NT2/D1 (cell line): Measurements from ENCODE around the gene MSL1.
"Not testable (repeated sequence)": the region's sequence is repeated elsewhere in the genome, so short reads cannot be mapped to it uniquely, and the experiment has no call there.

Experiments
- DNase-seq: peaks from one replicate; pipeline ENCODE4 v3.0.0-alpha.2; 2011; ENCODE audit warnings: low read depth, low spot score
- H3K27me3 ChIP-seq: 2 replicates; pipeline ENCODE4 v1.6.0; 2011; ENCODE audit warnings: mild to moderate bottlenecking; ENCODE audit not compliant: insufficient read length, insufficient read depth
- H3K36me3 ChIP-seq: 2 replicates; pipeline ENCODE4 v1.6.1; 2011; ENCODE audit warnings: mild to moderate bottlenecking, low read length, mixed read lengths; ENCODE audit not compliant: insufficient read depth, insufficient read length
- H3K4me1 ChIP-seq: 2 replicates; pipeline ENCODE4 v1.5.1; 2011; ENCODE audit not compliant: insufficient read depth, insufficient read length
- H3K4me3 ChIP-seq: 2 replicates; pipeline ENCODE4 v1.5.1; 2011; ENCODE audit warnings: low read depth; ENCODE audit not compliant: insufficient read length
- H3K9ac ChIP-seq: 2 replicates; pipeline ENCODE4 v1.6.0; 2011; ENCODE audit warnings: low read depth; ENCODE audit not compliant: insufficient read length
- H3K9me3 ChIP-seq: 2 replicates; pipeline ENCODE4 v1.5.1; 2011; ENCODE audit warnings: mild to moderate bottlenecking, low read length; ENCODE audit not compliant: insufficient read depth
- SUZ12 ChIP-seq: IDR thresholded peaks from 2 replicates; pipeline ENCODE4 v1.6.1; 2011; ENCODE audit not compliant: insufficient read length, insufficient read depth; ENCODE audit errors: extremely low read depth
- YY1 ChIP-seq: IDR thresholded peaks from 2 replicates; pipeline ENCODE4 v1.6.1; 2011; ENCODE audit not compliant: insufficient read length, insufficient read depth
- ZNF274 ChIP-seq: IDR thresholded peaks from 2 replicates; pipeline ENCODE4 v1.6.1; 2011; ENCODE audit warnings: mild to moderate bottlenecking, low read depth, low read length

MSL1 gene

GRCh38 chr17:40124279-40125141, 2.7 kb downstream of the MSL1 start:
- TF ChIP-seq YY1 = no peak
- no peak for TF ChIP-seq ZNF274
- no peak for TF ChIP-seq SUZ12
- Histone ChIP-seq H3K36me3 (peaks cover 46% of the 10 kb centered on the region), H3K27me3 (no peaks in the 10 kb centered on the region), H3K4me3 (peak overlapping the region; percentile 60), H3K4me1 (peaks cover 3% of the 10 kb centered on the region), H3K9me3 (no peaks in the 10 kb centered on the region), H3K9ac (peak overlapping the region; percentile 77)
- DNase-seq = no peak

- no peak overlapping the region for H3K9ac ChIP-seq
- H3K9me3 ChIP-seq = no peaks in the 10 kb centered on the region
- DNase-seq = no peak
- TF ChIP-seq YY1 = no peak
- no peak for TF ChIP-seq ZNF274
- no peak for TF ChIP-seq SUZ12
- H3K36me3 ChIP-seq = peaks cover 86% of the 10 kb centered on the region
- no peaks in the 10 kb centered on the region for H3K27me3 ChIP-seq
- H3K4me3 ChIP-seq = no peak overlapping the region
- H3K4me1 ChIP-seq = no peaks in the 10 kb centered on the region
These were observed 7.7 kb downstream of the MSL1 start for GRCh38 chr17:40129498-40129897.

GRCh38 chr17:40130352-40131042, 8.7 kb downstream of the MSL1 start:
- H3K4me3 ChIP-seq = no peak overlapping the region
- TF ChIP-seq ZNF274 (no peak), SUZ12 (no peak), YY1 (no peak)
- H3K4me1 ChIP-seq = no peaks in the 10 kb centered on the region
- H3K9ac ChIP-seq = no peak overlapping the region
- peaks cover 92% of the 10 kb centered on the region for H3K36me3 ChIP-seq
- H3K27me3 ChIP-seq = no peaks in the 10 kb centered on the region
- no peak for DNase-seq
- no peaks in the 10 kb centered on the region for H3K9me3 ChIP-seq

- H3K36me3 ChIP-seq = peaks cover 84% of the 10 kb centered on the region
- H3K9me3 ChIP-seq = no peaks in the 10 kb centered on the region
- no peaks in the 10 kb centered on the region for H3K27me3 ChIP-seq
- TF ChIP-seq YY1 (no peak), SUZ12 (no peak), ZNF274 (no peak)
- H3K9ac ChIP-seq = no peak overlapping the region
- H3K4me3 ChIP-seq = no peak overlapping the region
- H3K4me1 ChIP-seq = no peaks in the 10 kb centered on the region
- DNase-seq = no peak
These were observed 12.4 kb downstream of the MSL1 start for GRCh38 chr17:40134184-40134583.

- H3K4me1 ChIP-seq = no peaks in the 10 kb centered on the region
- H3K9me3 ChIP-seq = no peaks in the 10 kb centered on the region
- peaks cover 68% of the 10 kb centered on the region for H3K36me3 ChIP-seq
- H3K9ac ChIP-seq = no peak overlapping the region
- H3K4me3 ChIP-seq = no peak overlapping the region
- H3K27me3 ChIP-seq = no peaks in the 10 kb centered on the region
- TF ChIP-seq ZNF274 (no peak), YY1 (no peak), SUZ12 (no peak)
- DNase-seq = no peak
These were observed 14.0 kb downstream of the MSL1 start for GRCh38 chr17:40135817-40136216.

- no peaks in the 10 kb centered on the region for H3K9me3 ChIP-seq
- no peaks in the 10 kb centered on the region for H3K27me3 ChIP-seq
- peak overlapping the region; percentile 41 for H3K4me3 ChIP-seq
- peaks cover 67% of the 10 kb centered on the region for H3K36me3 ChIP-seq
- TF ChIP-seq SUZ12 (no peak), ZNF274 (no peak), YY1 (no peak)
- DNase-seq = no peak
- no peaks in the 10 kb centered on the region for H3K4me1 ChIP-seq
- H3K9ac ChIP-seq = peak overlapping the region; percentile 74
These were observed 17.8 kb downstream of the MSL1 start for GRCh38 chr17:40139566-40140058.

- not testable (repeated sequence) for DNase-seq, H3K9ac ChIP-seq, H3K27me3 ChIP-seq, H3K4me1 ChIP-seq, H3K4me3 ChIP-seq, H3K9me3 ChIP-seq
- peaks cover 65% of the 10 kb centered on the region for H3K36me3 ChIP-seq
These were observed 21.4 kb downstream of the MSL1 start for GRCh38 chr17:40143166-40143565.
